ENCODE measurements around the gene BCOR. TPM values are rescaled to one million over a fixed set of nuclear protein-coding genes. Genes with fewer than 3 reads are reported as not detected.

Gene BCOR
- total and polyA plus RNA-seq, 9 of the 15 experiments (the other 6 are each of a cell fraction or from before 2014, with no cell fraction given) = 27.5 to 113 (median 37.6) TPM

- TF ChIP-seq, protein P1, sequence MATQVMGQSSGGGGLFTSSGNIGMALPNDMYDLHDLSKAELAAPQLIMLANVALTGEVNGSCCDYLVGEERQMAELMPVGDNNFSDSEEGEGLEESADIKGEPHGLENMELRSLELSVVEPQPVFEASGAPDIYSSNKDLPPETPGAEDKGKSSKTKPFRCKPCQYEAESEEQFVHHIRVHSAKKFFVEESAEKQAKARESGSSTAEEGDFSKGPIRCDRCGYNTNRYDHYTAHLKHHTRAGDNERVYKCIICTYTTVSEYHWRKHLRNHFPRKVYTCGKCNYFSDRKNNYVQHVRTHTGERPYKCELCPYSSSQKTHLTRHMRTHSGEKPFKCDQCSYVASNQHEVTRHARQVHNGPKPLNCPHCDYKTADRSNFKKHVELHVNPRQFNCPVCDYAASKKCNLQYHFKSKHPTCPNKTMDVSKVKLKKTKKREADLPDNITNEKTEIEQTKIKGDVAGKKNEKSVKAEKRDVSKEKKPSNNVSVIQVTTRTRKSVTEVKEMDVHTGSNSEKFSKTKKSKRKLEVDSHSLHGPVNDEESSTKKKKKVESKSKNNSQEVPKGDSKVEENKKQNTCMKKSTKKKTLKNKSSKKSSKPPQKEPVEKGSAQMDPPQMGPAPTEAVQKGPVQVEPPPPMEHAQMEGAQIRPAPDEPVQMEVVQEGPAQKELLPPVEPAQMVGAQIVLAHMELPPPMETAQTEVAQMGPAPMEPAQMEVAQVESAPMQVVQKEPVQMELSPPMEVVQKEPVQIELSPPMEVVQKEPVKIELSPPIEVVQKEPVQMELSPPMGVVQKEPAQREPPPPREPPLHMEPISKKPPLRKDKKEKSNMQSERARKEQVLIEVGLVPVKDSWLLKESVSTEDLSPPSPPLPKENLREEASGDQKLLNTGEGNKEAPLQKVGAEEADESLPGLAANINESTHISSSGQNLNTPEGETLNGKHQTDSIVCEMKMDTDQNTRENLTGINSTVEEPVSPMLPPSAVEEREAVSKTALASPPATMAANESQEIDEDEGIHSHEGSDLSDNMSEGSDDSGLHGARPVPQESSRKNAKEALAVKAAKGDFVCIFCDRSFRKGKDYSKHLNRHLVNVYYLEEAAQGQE (IDR thresholded peaks at IDR 0.05; ENCODE audit: borderline replicate concordance) = peak; percentile 41; the same call in 1 of the 2 replicates
- TF ChIP-seq, protein P1 (CRISPR knock-in tag; IDR thresholded peaks at IDR 0.05; ENCODE audit: low read depth) = no peak
- TF ChIP-seq, protein P2, sequence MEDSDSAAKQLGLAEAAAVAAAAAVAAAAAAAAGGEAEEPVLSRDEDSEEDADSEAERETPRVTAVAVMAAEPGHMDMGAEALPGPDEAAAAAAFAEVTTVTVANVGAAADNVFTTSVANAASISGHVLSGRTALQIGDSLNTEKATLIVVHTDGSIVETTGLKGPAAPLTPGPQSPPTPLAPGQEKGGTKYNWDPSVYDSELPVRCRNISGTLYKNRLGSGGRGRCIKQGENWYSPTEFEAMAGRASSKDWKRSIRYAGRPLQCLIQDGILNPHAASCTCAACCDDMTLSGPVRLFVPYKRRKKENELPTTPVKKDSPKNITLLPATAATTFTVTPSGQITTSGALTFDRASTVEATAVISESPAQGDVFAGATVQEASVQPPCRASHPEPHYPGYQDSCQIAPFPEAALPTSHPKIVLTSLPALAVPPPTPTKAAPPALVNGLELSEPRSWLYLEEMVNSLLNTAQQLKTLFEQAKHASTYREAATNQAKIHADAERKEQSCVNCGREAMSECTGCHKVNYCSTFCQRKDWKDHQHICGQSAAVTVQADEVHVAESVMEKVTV (CRISPR knock-in tag; IDR thresholded peaks at IDR 0.05) = no peak
- TF ChIP-seq EP300 (IDR thresholded peaks at IDR 0.05; ENCODE audit: low read length) (peak; percentile 95), HMGN3 (IDR thresholded peaks at IDR 0.05; ENCODE audit: borderline replicate concordance, extremely low read depth, insufficient read length, low read depth, low read length) (peak; percentile 67), MBD2 (IDR thresholded peaks at IDR 0.05; ENCODE audit: borderline replicate concordance, low read depth) (peak; percentile 64; the same call in 1 of the 2 replicates), ZNF217 (CRISPR knock-in tag; IDR thresholded peaks at IDR 0.05) (no peak), ZNF583 (CRISPR knock-in tag; IDR thresholded peaks at IDR 0.05) (no peak), AFF1 (IDR thresholded peaks at IDR 0.05; ENCODE audit: low read depth in 1 of 2, partially characterized antibody in 2 of 2) (peak in 1 of 2 experiments; percentile 31), SMARCA4 (IDR thresholded peaks at IDR 0.05) (peak; percentile 93), NFE2 (IDR thresholded peaks at IDR 0.05; ENCODE audit: low read depth) (0 out of 2 replicates have a peak, but pooled peaks have one; percentile 9), TEAD4 (IDR thresholded peaks at IDR 0.05; ENCODE audit: low read length) (peak; percentile 86), TEAD4 (CRISPR knock-in tag; IDR thresholded peaks at IDR 0.05; ENCODE audit: borderline replicate concordance) (no peak), SP1 (CRISPR knock-in tag; IDR thresholded peaks at IDR 0.05) (0 out of 2 replicates have a peak, but pooled peaks have one; percentile 38)
These were observed 6.0 kb upstream of the BCOR start (continued) for GRCh38 chrX:40103565-40104323.
